HG02571 (cell line): ENCODE results near the gene URI1.
A peak's percentile ranks its signal among the peaks of the same experiment; 100 is the strongest.
"Not testable (repeated sequence)": the region's sequence is repeated elsewhere in the genome, so short reads cannot be mapped to it uniquely, and the experiment has no call there.

Source experiments
- ATAC-seq: cut with Tn5 transposase; IDR thresholded peaks from one replicate; pipeline ENCODE4 v1.9.1; 2021; ENCODE audit warnings: mild to moderate bottlenecking, moderate library complexity; ENCODE audit not compliant: unreplicated experiment

URI1 gene

GRCh38 chr19:29941828-29942403 lies at the start of gene URI1:
Gene URI1 (plus strand): TSS chr19:29942239. CDS start chr19:29942548, 309 bp downstream.
- peak; percentile 93 for ATAC-seq

GRCh38 chr19:29893606-29894284 lies 48.3 kb upstream of the URI1 start:
- no peak for ATAC-seq

DNA sequence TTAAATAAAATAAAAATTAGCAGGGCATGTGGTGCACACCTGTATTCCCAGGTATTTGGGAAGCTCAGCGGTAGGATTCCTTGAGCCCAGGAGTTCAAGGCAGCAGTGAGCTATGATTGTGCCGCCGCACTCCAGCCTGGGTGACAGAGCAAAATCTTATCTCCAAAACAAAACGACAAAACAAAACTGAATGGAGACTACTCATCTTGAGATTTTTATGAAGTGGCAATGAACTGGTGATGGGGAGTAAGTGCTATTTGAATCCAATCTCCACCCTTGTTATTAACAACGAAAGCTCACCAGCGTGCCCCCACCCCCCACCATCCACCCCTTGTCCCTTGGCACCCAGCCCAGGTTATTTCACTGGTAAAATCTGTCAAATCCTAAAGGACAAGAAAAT lies 45.2 kb upstream of the URI1 start:
- ATAC-seq = no peak

- no peak for ATAC-seq
Measured at GRCh38 chr19:29897466-29897865, 44.6 kb upstream of the URI1 start.

GRCh38 chr19:29904017-29904416 lies 38.0 kb upstream of the URI1 start:
- ATAC-seq = no peak

DNA sequence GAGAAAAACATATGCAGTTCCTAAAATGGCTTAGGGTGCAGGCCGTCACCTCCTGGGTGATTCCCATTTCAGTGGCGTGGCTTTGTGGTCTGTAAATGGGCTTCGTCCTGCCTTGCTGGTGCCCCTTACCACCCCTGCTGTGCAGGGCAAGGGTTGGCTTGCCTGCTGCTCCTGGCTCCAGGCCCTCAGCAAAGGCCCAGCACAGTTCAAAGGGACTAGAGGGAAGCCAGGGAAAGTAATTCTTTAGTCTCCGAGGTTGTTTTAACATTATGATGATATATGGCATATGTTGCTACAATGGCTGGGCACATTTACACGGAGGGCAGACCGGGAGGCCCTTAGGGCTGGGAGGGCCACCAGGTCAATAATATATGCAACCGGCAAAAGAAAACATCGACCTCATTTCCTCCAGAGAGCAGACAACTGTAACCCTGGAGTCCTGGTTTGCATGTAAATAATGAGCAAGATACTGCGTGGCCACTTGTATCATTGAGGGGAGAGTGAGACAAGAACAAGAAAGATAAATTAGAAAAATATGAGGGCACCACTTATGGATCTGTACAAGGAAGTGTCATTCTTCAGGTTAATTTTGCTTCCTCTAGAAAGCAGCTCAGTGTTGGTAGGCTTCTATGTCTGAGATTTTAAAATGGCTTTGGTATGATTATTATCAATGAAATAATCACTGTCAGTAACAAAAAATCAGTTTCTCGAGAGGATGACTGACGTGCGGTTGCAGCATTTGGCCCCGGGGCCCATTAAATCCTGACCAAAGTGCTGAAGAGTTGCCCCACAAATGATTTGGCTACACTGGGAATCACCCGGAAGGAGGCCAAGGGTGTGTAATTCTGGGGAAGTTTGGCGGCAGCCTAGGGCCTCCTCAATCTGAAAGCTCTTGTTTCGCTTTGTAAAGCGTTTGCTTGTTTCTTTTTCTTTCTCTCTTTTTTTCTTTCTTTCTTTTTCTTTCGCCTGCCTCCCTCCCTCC lies 32.8 kb upstream of the URI1 start:
- no peak for ATAC-seq

DNA sequence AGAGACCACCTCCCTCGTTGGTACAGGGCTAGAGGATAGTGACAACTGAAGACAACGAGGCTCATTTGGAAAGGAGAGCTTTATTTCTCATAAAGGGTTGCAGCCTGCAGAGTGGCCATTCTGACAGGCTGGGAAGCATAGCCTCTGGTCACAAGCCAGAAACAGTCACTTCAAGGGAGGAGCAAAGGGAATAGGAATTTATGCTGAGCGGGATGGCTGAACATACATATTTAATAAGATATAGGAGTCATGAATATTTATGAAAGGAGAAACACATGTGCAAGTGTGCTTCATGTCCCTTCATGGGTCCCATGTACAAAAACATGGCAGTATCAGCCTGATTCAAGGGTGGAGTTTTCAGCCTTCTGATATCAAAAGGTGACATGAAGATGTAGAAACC lies 27.1 kb upstream of the URI1 start:
- no peak for ATAC-seq

DNA sequence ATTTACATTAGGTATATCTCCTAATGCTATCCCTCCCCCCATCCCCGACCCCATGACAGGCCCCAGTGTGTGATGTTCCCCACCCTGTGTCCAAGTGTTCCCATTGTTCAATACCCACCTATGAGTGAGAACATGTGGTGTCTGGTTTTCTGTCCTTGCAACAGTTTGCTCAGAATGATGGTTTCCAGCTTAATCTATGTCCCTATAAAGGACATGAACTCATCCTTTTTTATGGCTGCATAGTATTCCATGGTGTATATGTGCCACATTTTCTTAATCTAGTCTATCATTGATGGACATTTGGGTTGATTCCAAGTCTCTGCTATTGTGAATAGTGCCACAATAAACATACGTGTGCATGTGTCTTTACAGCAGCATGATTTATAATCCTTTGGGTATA lies 26.2 kb upstream of the URI1 start:
- not testable (repeated sequence) for ATAC-seq

GRCh38 chr19:29917911-29918310 lies 24.1 kb upstream of the URI1 start:
- no peak for ATAC-seq

- ATAC-seq = no peak
Measured at GRCh38 chr19:29918891-29919290, 23.1 kb upstream of the URI1 start.

GRCh38 chr19:29922972-29923371 lies 19.1 kb upstream of the URI1 start:
- ATAC-seq = no peak

GRCh38 chr19:29923653-29924052 lies 18.4 kb upstream of the URI1 start:
- ATAC-seq = no peak

GRCh38 chr19:29926031-29926430 lies 16.0 kb upstream of the URI1 start:
- no peak for ATAC-seq

DNA sequence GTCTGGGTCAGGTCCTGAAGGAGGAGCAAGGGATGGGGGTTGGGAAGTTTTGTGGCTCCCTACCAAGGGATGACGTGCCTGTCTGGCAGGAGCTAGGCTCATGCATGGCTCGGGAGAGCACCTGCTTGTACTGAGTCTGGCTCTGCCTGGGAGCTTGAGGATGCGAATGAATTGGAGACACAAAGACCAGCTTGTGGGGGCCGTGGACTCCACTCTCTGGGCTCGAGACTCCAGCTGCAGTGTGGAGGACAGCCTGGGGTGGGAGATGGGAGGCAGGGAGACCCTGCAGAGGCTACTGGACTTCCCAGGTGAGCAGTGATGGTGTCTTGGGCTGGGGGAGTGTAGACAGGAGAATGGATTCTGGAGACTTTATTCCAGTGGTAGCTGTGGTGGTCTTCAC lies 15.2 kb upstream of the URI1 start:
- ATAC-seq = no peak

- ATAC-seq = no peak
Measured at GRCh38 chr19:29927944-29928625, 14.0 kb upstream of the URI1 start.

DNA sequence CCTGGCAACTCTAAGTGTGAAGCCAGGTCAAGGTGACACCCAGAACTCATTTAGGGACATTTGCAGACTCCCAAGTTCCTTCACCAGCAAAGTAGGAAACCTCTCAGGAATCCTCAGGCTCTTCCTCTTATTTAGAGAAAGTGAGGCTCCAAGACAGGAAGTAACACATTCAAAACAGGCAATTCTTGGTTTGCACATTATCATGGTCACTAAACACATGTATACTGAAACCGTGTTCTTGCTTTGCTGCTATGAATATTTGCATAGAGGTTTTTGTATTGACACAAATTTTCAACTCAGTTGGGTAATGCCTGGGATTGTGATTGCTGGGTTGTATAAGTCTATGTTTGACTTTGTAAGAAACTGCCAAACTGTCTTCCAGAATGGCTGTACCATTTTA lies 13.2 kb upstream of the URI1 start:
- ATAC-seq = peak; percentile 74

DNA sequence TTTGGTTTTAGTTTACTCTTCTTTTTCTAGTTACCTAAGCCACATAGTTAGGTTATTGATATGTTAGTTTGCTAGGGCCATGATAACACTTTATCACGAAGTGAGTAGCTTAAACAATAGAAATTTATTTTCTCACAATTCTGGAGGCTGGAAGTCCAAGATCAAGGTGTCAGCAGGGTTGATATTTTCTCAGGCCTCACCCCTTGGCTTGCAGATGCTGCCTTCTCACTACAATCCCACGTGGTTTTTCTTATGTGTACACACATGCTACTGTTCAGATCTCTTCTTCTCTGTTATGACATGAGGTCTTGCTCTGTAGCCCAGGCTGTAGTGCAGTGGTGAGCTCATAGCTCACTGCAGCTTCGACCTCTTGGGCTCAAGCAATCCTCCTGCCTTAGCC lies 7.8 kb upstream of the URI1 start:
- ATAC-seq = no peak

DNA sequence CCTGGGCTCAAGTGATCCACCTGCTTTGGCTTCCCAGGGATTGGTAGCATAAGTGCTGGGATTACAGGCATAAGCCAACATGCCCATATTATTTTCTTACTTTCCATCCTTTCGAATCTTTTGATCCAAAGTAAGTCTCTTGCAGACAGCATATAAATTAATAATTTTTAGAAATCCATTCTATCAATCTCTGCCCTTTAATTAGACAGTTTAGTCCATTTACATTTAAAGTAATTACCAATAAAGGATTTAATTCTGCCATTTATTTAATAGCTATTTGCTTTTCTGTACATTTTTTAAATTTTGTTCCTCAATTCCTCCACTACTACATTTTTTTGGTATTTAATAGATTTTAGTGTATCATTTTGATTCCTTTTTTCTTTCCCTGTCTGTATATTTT lies 7.3 kb upstream of the URI1 start:
- ATAC-seq = no peak

GRCh38 chr19:29936409-29936808 lies 5.6 kb upstream of the URI1 start:
- no peak for ATAC-seq

- no peak for ATAC-seq
Measured at GRCh38 chr19:29939628-29940027, 2.4 kb upstream of the URI1 start.

DNA sequence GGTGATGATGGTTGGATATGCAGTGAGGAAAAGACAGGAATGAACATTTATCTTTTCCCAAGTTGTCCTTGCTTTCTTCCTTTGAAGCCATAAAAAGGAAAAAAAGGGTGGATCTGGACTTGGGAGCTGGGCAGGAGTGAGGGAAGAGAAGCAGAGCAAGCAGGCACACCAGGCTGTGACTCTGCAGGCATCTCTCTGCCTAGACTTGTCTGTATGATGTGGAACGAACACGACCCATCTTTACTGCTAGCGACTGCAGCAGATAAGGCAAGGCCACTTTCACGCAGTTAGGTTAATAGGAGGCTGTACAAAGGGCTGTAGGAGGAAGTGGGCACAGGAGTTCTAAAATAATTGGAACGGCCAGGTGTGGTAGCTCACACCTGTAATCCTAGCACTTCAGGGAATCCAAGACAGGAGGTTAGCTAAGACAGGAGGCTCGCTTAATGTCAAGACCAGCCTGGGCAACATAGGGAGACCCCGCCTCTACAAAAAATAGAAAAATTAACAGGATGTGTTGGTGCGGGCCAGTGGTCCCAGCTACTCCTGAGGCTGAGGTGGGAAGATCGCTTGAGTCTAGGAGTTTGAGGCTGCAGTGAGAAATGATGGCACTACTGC lies 961 bp upstream of the URI1 start:
- no peak for ATAC-seq
